K562 (cell line): ENCODE measurements around the gene DCST1. TPM values are rescaled to one million over a fixed set of nuclear protein-coding genes. Genes with fewer than 3 reads are reported as not detected.

Experiments used
- ATAC-seq: fragments of 200-7000 bp; cut with Tn5 transposase; 3 replicates; pipeline ENCODE4 v1.9.1; 2020; ENCODE audit warnings: moderate library complexity
- BruUV-seq: library from RNA; stranded (reverse); fragments of 400-500 nt; replicated peaks from 2 replicates; lab custom pipeline; 2021; lab: Mats Ljungman, UMichigan
- CTCF ChIA-PET: fragments of 300-600 bp; formaldehyde crosslinking; extraction: SDS; loops from one replicate; lab custom pipeline; 2021; ENCODE audit warnings: low intra/inter-chr PET ratio; lab: Yijun Ruan, JAX
- POLR2A ChIA-PET: fragments of 300-600, 350-650 bp; sonication (Branson Sonifier 250); formaldehyde crosslinking; extraction: SDS; loops from one replicate; lab custom pipeline; 2021; ENCODE audit warnings: antibody characterized with exemption, inconsistent platforms; lab: Yijun Ruan, JAX
- DNase-seq, 4 experiments: peaks; one replicate each; pipeline versions ENCODE4 v3.0.0 to v3.0.0-alpha.2; 2011 to 2018; ENCODE audit warnings: low spot score in 3 of 4, mixed read lengths in 3 of 4; ENCODE audit errors: extremely low read depth in 1 of 4
- FAIRE-seq: peaks from 2 replicates; lab custom pipeline; 2011; peaks lifted over from hg19 to GRCh38; lab: Jason Lieb, UNC
- H2AFZ ChIP-seq: 2 replicates; pipeline ENCODE4 v1.6.0; 2011; ENCODE audit warnings: low read depth, low read length, control low read depth, inconsistent platforms
- H3K27ac ChIP-seq: fragments of 200-600 bp; 3 replicates; pipeline ENCODE4 v1.8.0; 2011; ENCODE audit warnings: low read depth, mild to moderate bottlenecking, control low read depth, inconsistent platforms, low read length, moderate library complexity, mixed read lengths; ENCODE audit errors: extremely low read depth
- H3K27me3 ChIP-seq, 2 experiments: fragments of 300-600 bp in 1 of 2; 2 replicates in 1 of 2; 3 replicates in 1 of 2; pipeline versions ENCODE4 v1.6.0 to v1.8.0; 2011; ENCODE audit warnings: inconsistent platforms in 2 of 2, low read length in 2 of 2, mild to moderate bottlenecking in 1 of 2, mixed read lengths in 1 of 2, moderate library complexity in 1 of 2; ENCODE audit not compliant: control insufficient read depth in 2 of 2, insufficient read depth in 2 of 2
- H3K36me3 ChIP-seq: fragments of 300-600 bp; 3 replicates; pipeline ENCODE4 v1.8.0; 2011; ENCODE audit warnings: mild to moderate bottlenecking, low read length, inconsistent platforms; ENCODE audit not compliant: control insufficient read depth, insufficient read depth
- H3K4me1 ChIP-seq, 2 experiments: fragments of 200-600 bp in 1 of 2; replicated peaks in 1 of 2; 2 replicates in 1 of 2; 3 replicates in 1 of 2; pipeline versions ENCODE4 v1.5.1 to v1.8.0; 2011; ENCODE audit warnings: inconsistent platforms in 2 of 2, low read length in 2 of 2, mild to moderate bottlenecking in 1 of 2, mixed read lengths in 1 of 2, moderate library complexity in 1 of 2; ENCODE audit not compliant: control insufficient read depth in 2 of 2, insufficient read depth in 2 of 2
- H3K4me2 ChIP-seq: 2 replicates; pipeline ENCODE4 v1.6.1; 2011; ENCODE audit warnings: low read length, control low read depth, inconsistent platforms, mixed read lengths; ENCODE audit not compliant: insufficient read depth
- H3K4me3 ChIP-seq: fragments of 200-600 bp; sonication (generic), shearing (Covaris generic); 2 replicates; pipeline ENCODE4 v1.5.1; 2016; ENCODE audit warnings: control low read depth, inconsistent platforms
- H3K79me2 ChIP-seq: fragments of 200-600 bp; 3 replicates; pipeline ENCODE4 v1.8.0; 2011; ENCODE audit warnings: low read length, inconsistent platforms; ENCODE audit not compliant: control insufficient read depth, insufficient read depth
- H3K9ac ChIP-seq, 2 experiments: 2 replicates each; pipeline versions ENCODE4 v1.6.0 to v1.6.1; 2011; ENCODE audit warnings: low read depth in 2 of 2, low read length in 2 of 2, control low read depth in 1 of 2, inconsistent platforms in 1 of 2, mild to moderate bottlenecking in 1 of 2, mixed read lengths in 1 of 2; ENCODE audit not compliant: insufficient read depth in 1 of 2
- H3K9me1 ChIP-seq: one replicate; pipeline ENCODE4 v1.6.0; 2011; ENCODE audit warnings: inconsistent platforms, mild to moderate bottlenecking, low read length, moderate library complexity; ENCODE audit not compliant: control insufficient read depth, insufficient read depth
- H3K9me3 ChIP-seq: replicated peaks from 2 replicates; pipeline ENCODE4 v1.5.1; 2011; ENCODE audit warnings: low read depth, low read length, inconsistent platforms; ENCODE audit not compliant: control insufficient read depth, insufficient read depth
- H4K20me1 ChIP-seq: replicated peaks from 2 replicates; pipeline ENCODE4 v1.6.1; 2011; ENCODE audit warnings: low read length, inconsistent platforms, mixed read lengths; ENCODE audit not compliant: control insufficient read depth, insufficient read depth
- BCL6 ChIP-seq: fragments of 250-450 bp; sonication (Bioruptor Pico); IDR thresholded peaks from 2 replicates; pipeline ENCODE4 v1.4.0; 2020
- BMI1 ChIP-seq: fragments of 150-350 bp; IDR thresholded peaks from 2 replicates; pipeline ENCODE4 v1.6.1; 2014; ENCODE audit warnings: low read length
- PHB2 ChIP-seq: fragments of 450-650 bp; IDR thresholded peaks from 2 replicates; pipeline ENCODE4 v1.6.1; 2017; ENCODE audit warnings: low read depth
- PHF21A ChIP-seq: fragments of 450-650 bp; IDR thresholded peaks from 2 replicates; pipeline ENCODE4 v1.6.1; 2017; ENCODE audit warnings: low read depth, borderline replicate concordance
- POLR2G ChIP-seq: fragments of 200-400 bp; formaldehyde crosslinking; IDR thresholded peaks from 2 replicates; pipeline ENCODE4 v1.6.1; 2017; ENCODE audit warnings: low read depth, mild to moderate bottlenecking, antibody characterized with exemption, low read length, moderate library complexity
- RBFOX2 ChIP-seq: fragments of 200-400 bp; formaldehyde crosslinking; IDR thresholded peaks from 2 replicates; pipeline ENCODE4 v1.6.1; 2017; ENCODE audit warnings: low read depth, mild to moderate bottlenecking, low read length, moderate library complexity
- SREBF2 ChIP-seq: sonication (generic); formaldehyde crosslinking; IDR thresholded peaks from 2 replicates; pipeline ENCODE4 v1.4.0; 2020; ENCODE audit warnings: mild to moderate bottlenecking, missing genetic modification reagents
- TOE1 ChIP-seq, 2 experiments: fragments of 450-650 bp in 1 of 2; sonication (generic) in 1 of 2; formaldehyde crosslinking in 1 of 2; IDR thresholded peaks; 2 replicates each; pipeline versions ENCODE4 v1.7.1 to v1.8.0; 2016 to 2022; ENCODE audit warnings: borderline replicate concordance in 2 of 2, mild to moderate bottlenecking in 2 of 2, antibody characterized with exemption in 1 of 2, inconsistent platforms in 1 of 2, low read depth in 1 of 2, missing genetic modification reagents in 1 of 2, moderate library complexity in 1 of 2
- ZNF124 ChIP-seq: sonication (generic); formaldehyde crosslinking; IDR thresholded peaks from 2 replicates; pipeline ENCODE4 v1.8.1; 2022; ENCODE audit warnings: missing genetic modification reagents
- ZNF347 ChIP-seq: fragments of 450-650 bp; formaldehyde crosslinking; IDR thresholded peaks from 2 replicates; pipeline ENCODE4 v1.4.0; 2020; ENCODE audit warnings: low read depth, mild to moderate bottlenecking, moderate library complexity
- ZNF445 ChIP-seq: fragments of 250-450 bp; sonication (Bioruptor Pico); IDR thresholded peaks from 2 replicates; pipeline ENCODE4 v1.4.0; 2020; ENCODE audit warnings: low read depth, mild to moderate bottlenecking, moderate library complexity
- WGBS: fragments of 100-300 bp; shearing (Covaris generic); methylation state at CpG from one replicate; pipeline ENCODE4 v1.1.6; 2016; ENCODE audit warnings: low coverage, mixed read lengths; ENCODE audit not compliant: insufficient coverage; ENCODE audit errors: missing lambda C conversion rate; 5-methylcytosine and 5-hydroxymethylcytosine counted together
- in situ Hi-C: fragments of 300-500 bp; cut with MboI; formaldehyde crosslinking; loops from 4 replicates; pipeline ENCODE4 v1.15.0; 2018; ENCODE audit warnings: inconsistent platforms, mixed read lengths
- intact Hi-C: fragments of 100-400 bp; cut with micrococcal nuclease; formaldehyde crosslinking; loops from 2 replicates; pipeline ENCODE4 v1.14.2; 2022
- polyA plus RNA-seq, 8 experiments: library from polyadenylated mRNA; depleted of rRNA in 4 of 8; stranded (reverse) in 5 of 8; unstranded in 3 of 8; fragments of >200 nt; fragmentation: Nextera tagmentation in 2 of 8; fragmentation: Illumina TruSeq in 1 of 8; extraction: Ambion mirVana in 2 of 8; extraction: Trizol in 1 of 8; gene quantifications; 2 replicates each; pipeline versions ENCODE4 v1.2.1 to v1.2.3, GENCODE V29; 2011 to 2014; ENCODE audit warnings: inconsistent platforms in 1 of 8, missing spikeins in 1 of 8
- total RNA-seq, 7 experiments: library from RNA; depleted of rRNA in 6 of 7; stranded (reverse); fragments of >200 nt in 6 of 7; fragmentation: Illumina TruSeq in 2 of 7; extraction: Trizol in 2 of 7; gene quantifications; 2 replicates each; pipeline versions ENCODE4 v1.2.1 to v1.2.3, GENCODE V29; 2011 to 2021; ENCODE audit warnings: low replicate concordance in 1 of 7
- TF ChIP-seq, protein P1 (sequence below): fragments of 250-450 bp; sonication (Bioruptor Pico); IDR thresholded peaks from 2 replicates; pipeline ENCODE4 v1.4.0; 2020; ENCODE audit warnings: mild to moderate bottlenecking
- TF ChIP-seq, protein P2 (sequence below): fragments of 450-650 bp; IDR thresholded peaks from one replicate; pipeline ENCODE4 v1.6.1; 2018; ENCODE audit warnings: mild to moderate bottlenecking, moderate library complexity; ENCODE audit not compliant: partially characterized antibody
- TF ChIP-seq, protein P3 (sequence below): sonication (generic); formaldehyde crosslinking; IDR thresholded peaks from 2 replicates; pipeline ENCODE4 v1.4.0; 2020; ENCODE audit warnings: mild to moderate bottlenecking, missing genetic modification reagents

DCST1 gene
- total and polyA plus RNA-seq, 9 of the 15 experiments (the other 6 are each of a cell fraction or from before 2014, with no cell fraction given) = not detected

DNA sequence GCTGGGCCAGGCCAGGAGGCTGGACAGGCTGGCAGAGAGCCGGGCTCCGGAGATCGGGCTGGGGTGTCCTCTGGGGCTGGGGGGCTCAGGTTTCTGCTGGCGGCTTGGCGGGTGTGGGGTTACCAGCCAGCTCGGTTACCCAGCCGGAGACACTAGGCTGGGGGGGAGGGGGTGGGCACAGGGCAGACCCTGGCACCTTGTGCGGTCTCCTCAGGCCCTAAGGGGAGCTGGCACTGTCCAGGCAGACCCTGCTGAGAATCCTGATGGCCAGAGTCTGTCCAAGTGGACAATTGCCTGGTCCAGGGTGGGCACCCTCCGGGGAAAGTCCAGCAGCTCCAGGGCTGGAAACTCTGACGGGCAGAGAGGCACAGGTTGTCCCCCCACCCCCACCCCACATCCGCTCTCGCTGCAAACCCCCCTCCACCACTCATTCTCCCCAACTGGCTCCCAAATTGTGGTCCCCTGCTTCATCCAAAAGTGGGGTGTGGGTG is 24.4 kb upstream of the DCST1 start:
- H3K27me3 ChIP-seq = no peaks in the 10 kb centered on the region
- no peak overlapping the region for H3K4me3 ChIP-seq
- H3K4me1 ChIP-seq = peaks cover 87 to 91% of the 10 kb centered on the region in 2 experiments
- H3K27ac ChIP-seq = peak overlapping the region; percentile 57; the same call in 1 of the 3 replicates
- intact Hi-C loops = no loop called here
- POLR2A ChIA-PET = interaction anchor here (0.6 to 1.7 kb wide), 3 partner anchors 8 to 37 kb away, joined by 3 to 12 read pairs (median 5); no protein-coding TSS in a partner anchor
- in situ Hi-C loops = no loop called here
- WGBS = 83% methylated on average over 7 of the region's 12 CpGs
- no peak overlapping the region for H2AFZ ChIP-seq
- peaks cover 73% of the 10 kb centered on the region; the same call in 2 of the 3 replicates for H3K36me3 ChIP-seq
- H3K9ac ChIP-seq = peak overlapping the region in 1 of 2 experiments; percentile 83; a peak in 3 of 4 replicates
- CTCF ChIA-PET = no interaction called here
- no peak for ATAC-seq
- no TSS peak for BruUV-seq
- no peak for FAIRE-seq
- peaks cover 3% of the 10 kb centered on the region for H4K20me1 ChIP-seq
- no peak overlapping the region for H3K4me2 ChIP-seq
- no peaks in the 10 kb centered on the region for H3K9me3 ChIP-seq
- no peak for DNase-seq
- H3K79me2 ChIP-seq = peaks cover 91% of the 10 kb centered on the region
- H3K9me1 ChIP-seq = no peaks in the 10 kb centered on the region
- TF ChIP-seq RBFOX2 (peak; percentile 50), POLR2G (peak; percentile 45; the same call in 1 of the 2 replicates), PHB2 (no peak), PHF21A (no peak), ZNF445 (CRISPR knock-in tag) (no peak), BMI1 (no peak), BCL6 (CRISPR knock-in tag) (no peak), SREBF2 (no peak), TOE1 (IDR thresholded peaks at IDR 0.05; ENCODE audit: borderline replicate concordance) (no peak), TOE1 (CRISPR knock-in tag; IDR thresholded peaks at IDR 0.05; ENCODE audit: borderline replicate concordance, low read depth) (no peak), ZNF124 (CRISPR knock-in tag) (no peak), ZNF347 (CRISPR knock-in tag) (no peak)
- TF ChIP-seq, protein P1, sequence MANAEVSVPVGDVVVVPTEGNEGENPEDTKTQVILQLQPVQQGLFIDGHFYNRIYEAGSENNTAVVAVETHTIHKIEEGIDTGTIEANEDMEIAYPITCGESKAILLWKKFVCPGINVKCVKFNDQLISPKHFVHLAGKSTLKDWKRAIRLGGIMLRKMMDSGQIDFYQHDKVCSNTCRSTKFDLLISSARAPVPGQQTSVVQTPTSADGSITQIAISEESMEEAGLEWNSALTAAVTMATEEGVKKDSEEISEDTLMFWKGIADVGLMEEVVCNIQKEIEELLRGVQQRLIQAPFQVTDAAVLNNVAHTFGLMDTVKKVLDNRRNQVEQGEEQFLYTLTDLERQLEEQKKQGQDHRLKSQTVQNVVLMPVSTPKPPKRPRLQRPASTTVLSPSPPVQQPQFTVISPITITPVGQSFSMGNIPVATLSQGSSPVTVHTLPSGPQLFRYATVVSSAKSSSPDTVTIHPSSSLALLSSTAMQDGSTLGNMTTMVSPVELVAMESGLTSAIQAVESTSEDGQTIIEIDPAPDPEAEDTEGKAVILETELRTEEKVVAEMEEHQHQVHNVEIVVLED = no peak
- TF ChIP-seq, protein P2, sequence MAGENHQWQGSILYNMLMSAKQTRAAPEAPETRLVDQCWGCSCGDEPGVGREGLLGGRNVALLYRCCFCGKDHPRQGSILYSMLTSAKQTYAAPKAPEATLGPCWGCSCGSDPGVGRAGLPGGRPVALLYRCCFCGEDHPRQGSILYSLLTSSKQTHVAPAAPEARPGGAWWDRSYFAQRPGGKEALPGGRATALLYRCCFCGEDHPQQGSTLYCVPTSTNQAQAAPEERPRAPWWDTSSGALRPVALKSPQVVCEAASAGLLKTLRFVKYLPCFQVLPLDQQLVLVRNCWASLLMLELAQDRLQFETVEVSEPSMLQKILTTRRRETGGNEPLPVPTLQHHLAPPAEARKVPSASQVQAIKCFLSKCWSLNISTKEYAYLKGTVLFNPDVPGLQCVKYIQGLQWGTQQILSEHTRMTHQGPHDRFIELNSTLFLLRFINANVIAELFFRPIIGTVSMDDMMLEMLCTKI = no peak
- TF ChIP-seq, protein P3, sequence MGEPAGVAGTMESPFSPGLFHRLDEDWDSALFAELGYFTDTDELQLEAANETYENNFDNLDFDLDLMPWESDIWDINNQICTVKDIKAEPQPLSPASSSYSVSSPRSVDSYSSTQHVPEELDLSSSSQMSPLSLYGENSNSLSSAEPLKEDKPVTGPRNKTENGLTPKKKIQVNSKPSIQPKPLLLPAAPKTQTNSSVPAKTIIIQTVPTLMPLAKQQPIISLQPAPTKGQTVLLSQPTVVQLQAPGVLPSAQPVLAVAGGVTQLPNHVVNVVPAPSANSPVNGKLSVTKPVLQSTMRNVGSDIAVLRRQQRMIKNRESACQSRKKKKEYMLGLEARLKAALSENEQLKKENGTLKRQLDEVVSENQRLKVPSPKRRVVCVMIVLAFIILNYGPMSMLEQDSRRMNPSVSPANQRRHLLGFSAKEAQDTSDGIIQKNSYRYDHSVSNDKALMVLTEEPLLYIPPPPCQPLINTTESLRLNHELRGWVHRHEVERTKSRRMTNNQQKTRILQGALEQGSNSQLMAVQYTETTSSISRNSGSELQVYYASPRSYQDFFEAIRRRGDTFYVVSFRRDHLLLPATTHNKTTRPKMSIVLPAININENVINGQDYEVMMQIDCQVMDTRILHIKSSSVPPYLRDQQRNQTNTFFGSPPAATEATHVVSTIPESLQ (CRISPR knock-in tag) = no peak
